HG02970 (cell line): ENCODE measurements around the gene SPC24.
"Not testable (repeated sequence)": the region's sequence is repeated elsewhere in the genome, so short reads cannot be mapped to it uniquely, and the experiment has no call there.

Source experiments
- ATAC-seq: cut with Tn5 transposase; IDR thresholded peaks from one replicate; pipeline ENCODE4 v1.9.1; 2021; ENCODE audit warnings: mild to moderate bottlenecking, moderate library complexity, moderate number of reproducible peaks; ENCODE audit not compliant: unreplicated experiment, low FRiP score

Gene SPC24

DNA sequence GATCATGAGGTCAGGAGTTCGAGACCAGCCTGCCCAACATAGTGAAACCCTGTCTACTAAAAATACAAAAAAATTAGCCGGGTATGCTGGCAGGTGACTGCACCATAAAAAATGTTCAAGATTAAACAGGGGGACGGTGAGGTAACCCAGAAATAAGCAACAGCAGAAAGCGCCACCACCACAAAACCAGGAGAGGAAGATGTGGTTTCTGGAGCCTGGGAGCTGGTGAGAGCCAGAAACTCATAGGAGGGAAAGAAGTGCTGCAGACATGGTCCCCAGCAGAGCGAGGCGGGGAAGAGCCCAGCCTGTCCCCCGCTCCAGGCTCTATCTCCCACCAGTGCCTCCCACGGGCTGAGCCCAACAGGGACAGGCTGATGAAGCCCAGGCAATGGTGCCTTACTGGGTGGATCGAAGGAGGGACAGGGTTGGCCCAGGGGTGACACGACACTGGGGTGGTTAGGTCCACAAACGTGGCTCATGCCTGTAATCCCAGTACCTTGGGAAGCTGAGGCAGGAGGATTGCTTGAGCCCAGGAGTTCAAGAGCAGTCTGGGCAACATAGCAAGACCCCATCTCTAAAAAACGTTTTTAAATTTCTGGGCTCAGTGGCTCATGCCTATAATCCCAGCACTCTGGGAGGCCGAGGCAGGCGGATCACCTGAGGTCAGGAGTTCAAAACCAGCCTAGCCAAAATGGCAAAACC lies 19.0 kb downstream of the SPC24 start:
- no peak for ATAC-seq

DNA sequence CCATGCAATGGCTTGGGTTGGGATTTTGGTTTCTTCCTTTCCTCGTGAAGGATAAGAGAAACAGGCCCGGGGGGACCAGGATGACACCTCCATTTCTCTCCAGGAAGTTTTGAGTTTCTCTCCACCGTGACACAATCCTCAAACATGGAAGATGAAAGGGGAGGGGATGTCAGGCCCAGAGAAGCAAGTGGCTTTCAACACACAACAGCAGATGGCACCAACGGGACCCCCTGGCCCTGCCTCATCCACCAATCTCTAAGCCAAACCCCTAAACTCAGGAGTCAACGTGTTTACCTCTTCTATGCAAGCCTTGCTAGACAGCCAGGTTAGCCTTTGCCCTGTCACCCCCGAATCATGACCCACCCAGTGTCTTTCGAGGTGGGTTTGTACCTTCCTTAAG lies 24.1 kb downstream of the SPC24 start:
- no peak for ATAC-seq

DNA sequence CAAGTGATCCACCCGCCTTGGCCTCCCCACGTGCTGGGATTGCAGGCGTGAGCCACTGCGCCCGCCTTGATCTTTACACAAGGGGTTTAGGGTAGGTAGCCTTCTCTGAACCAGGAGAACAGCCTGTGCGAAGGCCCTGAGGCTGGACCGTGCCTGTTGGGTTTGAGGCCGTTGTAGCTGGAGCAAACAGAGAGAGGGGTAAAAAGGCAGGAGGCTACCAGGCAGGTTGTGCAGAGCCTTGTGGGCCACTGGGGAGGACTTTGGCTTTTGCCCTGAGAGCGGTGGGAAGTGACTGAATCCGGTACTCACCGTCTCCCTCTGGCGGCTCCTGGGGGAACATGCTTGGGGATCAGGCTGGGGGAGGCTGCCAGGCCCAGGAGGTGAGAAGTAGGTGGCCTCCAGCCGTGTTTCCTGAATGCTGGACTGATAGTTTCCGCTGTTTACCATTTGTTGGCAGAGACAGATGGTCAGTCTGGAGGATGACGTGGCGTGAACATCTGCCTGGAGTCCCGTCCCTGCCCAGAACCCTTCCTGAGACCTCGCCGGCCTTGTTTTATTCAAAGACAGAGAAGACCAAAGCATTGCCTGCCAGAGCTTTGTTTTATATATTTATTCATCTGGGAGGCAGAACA lies 24.6 kb downstream of the SPC24 start:
- ATAC-seq: no peak

DNA sequence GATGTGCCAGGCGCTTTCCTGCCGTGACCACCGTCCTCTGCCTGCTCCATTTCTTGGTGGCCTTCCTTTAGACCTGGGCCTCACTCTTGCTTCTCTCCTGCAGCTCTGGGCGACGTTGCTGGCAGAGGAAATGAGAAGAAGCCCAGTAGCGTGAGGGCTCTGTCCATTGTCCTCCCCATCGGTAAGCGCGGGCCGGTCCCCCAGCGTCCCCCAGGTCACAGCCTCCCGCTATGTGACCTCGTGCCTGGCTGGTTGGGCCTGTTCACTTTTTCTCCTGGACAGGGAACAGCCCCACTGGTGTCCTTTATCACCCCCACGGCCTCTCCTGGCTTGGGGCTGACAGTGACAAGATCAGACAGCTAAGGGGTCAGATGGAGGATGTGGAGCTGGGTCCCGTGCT lies 27.7 kb downstream of the SPC24 start:
- ATAC-seq: no peak

DNA sequence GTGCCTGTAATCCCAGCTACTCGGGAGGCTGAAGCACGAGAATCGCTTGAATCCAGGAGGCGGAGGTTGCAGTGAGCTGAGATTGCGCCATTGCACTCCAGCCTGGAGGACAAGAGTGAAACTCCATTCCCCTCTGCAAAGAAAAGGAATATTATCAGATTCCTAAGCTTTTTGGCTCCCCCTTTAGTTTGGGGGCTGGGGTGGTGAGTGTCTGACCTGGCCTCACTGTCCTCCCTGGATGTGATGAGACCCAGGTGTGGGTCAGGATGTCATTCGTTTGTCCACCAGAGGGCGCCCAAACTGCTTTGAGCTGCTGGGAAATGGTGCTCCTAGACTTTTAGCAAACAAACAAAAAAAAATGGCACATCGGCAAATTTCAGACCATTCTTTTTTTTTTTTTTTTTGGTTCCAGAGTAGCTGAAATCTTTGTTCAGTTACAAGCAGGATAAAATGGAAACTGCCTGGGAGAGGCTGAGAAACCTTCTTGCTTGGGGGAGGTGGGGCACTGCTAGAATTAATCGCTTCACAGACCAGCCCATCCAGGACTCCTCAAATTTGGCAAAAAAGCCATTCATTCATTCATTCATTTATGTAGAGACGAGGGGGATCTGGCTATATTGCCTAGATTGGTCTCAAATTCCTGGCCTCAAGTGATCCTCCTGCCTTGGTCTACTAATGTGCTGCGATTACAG lies 29.4 kb downstream of the SPC24 start:
- no peak for ATAC-seq

DNA sequence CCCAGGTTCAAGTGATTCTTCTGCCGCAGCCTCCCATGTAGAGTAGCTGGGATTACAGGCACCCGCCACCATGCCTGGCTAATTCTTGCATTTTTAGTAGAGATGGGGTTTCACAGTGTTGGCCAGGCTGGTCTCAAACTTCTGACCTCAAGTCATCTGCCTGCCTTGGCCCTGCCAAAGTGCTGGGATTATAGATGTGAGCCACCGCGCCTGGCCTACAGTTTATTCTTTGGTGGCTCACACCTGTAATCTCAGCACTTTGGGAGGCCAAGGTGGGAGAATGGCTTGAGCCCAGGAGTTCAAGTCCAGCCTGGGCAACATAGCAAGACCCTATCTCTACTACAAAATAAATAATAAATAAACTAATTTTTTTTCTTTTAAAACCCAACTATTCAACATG lies 31.4 kb downstream of the SPC24 start:
- not testable (repeated sequence) for ATAC-seq

DNA sequence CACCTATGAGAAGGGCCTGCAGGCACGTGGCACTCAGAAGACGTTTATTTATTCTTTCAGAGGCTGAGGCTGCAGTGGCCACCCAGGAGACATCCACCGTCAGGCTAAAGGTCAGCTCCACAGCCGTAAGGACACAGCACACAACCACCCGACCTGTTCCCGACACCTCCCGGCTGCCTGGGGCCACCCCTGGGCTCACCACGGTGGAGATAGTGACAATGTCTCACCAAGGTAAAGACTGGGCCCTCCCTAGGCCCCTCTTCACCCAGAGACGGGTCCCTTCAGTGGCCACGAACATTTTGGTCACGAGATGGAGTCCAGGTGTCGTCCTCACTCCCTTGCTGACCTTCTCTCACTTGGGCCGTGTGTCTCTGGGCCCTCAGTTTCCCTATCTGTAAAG lies 32.5 kb downstream of the SPC24 start:
- no peak for ATAC-seq

DNA sequence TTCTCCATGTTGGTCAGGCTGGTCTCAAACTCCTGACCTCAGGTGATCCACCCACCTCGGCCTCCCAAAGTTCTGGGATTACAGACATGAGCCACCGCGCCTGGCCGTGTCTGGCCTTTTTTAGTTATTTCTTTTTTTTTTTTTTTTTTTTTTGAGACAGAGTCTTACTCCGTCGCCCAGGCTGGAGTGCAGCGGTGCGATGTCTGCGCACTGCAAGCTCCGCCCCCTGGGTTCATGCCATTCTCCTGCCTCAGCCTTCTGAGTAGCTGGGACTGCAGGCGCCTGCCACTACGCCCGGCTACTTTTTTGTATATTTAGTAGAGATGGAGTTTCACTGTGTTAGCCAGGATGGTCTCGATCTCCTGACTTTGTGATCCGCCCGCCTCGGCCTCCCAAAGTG lies 33.6 kb downstream of the SPC24 start:
- ATAC-seq: not testable (repeated sequence)

DNA sequence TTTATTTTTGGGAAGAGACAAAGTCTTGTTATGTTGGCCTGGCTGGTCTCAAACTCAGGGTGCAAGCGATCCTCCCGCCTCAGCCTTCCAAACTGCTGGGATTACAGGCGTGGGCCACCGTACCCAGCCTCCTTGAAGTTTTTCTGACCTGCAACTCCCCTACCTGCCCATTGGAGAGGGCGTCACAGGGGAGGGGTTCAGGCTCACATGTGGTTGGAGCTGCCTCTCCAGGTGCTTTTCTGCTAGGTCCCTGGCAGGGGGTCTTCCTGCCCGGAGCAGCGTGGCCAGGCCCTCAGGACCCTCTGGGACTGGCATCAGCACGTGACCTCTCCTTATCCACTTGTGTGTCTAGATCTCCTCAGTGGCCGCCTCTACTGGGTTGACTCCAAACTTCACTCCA lies 39.1 kb downstream of the SPC24 start:
- no peak for ATAC-seq

DNA sequence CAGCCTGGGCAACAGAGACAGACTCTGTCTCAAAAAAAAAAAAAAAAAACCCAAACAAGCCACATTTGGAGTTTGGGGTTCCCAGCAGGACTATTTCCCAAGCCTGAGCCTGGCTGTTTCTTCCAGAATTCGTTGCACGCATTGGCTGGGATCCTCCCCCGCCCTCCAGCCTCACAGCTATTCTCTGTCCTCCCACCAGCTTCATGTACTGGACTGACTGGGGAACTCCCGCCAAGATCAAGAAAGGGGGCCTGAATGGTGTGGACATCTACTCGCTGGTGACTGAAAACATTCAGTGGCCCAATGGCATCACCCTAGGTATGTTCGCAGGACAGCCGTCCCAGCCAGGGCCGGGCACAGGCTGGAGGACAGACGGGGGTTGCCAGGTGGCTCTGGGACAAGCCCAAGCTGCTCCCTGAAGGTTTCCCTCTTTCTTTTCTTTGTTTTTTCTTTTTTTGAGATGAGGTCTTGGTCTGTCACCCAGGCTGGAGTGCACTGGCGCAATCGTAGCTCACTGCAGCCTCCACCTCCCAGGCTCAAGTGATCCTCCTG lies 39.6 kb downstream of the SPC24 start:
- ATAC-seq: no peak

DNA sequence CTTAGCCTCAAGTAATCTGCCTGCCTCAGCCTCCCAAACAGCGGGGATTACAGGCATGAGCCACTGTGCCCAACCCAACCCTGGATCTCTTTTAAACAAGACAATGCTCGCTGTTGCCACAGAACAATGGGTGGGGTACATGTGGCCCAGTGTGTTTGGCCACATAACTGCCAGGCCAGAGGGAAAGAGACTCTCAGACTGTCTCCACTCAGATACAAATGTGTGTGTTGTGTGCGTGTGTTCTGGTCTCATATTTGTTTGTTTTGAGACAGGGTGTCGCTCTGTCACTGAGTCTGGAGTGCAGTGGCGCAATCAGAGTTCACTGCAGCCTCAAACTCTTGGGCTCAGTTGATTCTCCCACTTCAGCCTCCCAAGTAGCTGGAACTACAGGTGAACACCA lies 40.5 kb downstream of the SPC24 start:
- no peak for ATAC-seq

DNA sequence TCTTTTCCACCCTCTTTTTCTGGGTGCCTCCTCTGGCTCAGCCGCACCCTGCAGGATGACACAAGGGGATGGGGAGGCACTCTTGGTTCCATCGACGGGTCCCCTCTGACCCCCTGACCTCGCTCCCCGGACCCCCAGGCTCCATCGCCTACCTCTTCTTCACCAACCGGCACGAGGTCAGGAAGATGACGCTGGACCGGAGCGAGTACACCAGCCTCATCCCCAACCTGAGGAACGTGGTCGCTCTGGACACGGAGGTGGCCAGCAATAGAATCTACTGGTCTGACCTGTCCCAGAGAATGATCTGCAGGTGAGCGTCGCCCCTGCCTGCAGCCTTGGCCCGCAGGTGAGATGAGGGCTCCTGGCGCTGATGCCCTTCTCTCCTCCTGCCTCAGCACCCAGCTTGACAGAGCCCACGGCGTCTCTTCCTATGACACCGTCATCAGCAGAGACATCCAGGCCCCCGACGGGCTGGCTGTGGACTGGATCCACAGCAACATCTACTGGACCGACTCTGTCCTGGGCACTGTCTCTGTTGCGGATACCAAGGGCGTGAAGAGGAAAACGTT lies 42.4 kb downstream of the SPC24 start:
- no peak for ATAC-seq

DNA sequence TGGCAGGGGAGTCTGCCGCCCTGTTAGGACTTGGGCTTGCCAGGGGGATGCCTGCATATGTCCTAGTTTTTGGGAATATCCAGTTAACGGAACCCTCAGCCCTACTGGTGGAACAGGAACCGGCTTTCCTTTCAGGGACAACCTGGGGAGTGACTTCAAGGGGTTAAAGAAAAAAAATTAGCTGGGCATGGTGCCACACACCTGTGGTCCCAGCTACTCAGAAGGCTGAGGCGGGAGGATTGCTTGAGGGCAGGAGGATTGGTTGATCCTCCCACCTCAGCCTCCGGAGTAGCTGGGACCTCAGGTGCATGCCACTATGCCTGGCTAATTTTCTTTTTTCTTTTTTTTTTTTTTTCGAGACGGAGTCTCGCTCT lies 43.8 kb downstream of the SPC24 start:
- ATAC-seq: no peak

DNA sequence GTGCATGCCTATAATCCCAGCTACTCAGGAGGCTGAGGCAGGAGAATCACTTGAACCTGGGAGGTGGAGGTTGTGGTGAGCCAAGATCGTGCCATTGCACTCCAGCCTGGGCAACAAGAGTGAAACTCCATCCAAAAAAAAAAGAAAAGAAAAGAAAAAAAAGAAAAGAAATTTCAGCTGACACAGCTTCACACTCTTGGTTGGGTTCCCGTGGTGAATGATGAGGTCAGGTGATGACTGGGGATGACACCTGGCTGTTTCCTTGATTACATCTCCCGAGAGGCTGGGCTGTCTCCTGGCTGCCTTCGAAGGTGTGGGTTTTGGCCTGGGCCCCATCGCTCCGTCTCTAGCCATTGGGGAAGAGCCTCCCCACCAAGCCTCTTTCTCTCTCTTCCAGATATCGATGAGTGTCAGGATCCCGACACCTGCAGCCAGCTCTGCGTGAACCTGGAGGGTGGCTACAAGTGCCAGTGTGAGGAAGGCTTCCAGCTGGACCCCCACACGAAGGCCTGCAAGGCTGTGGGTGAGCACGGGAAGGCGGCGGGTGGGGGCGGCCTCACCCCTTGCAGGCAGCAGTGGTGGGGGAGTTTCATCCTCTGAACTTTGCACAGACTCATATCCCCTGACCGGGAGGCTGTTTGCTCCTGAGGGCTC lies 44.3 kb downstream of the SPC24 start:
- no peak for ATAC-seq

DNA sequence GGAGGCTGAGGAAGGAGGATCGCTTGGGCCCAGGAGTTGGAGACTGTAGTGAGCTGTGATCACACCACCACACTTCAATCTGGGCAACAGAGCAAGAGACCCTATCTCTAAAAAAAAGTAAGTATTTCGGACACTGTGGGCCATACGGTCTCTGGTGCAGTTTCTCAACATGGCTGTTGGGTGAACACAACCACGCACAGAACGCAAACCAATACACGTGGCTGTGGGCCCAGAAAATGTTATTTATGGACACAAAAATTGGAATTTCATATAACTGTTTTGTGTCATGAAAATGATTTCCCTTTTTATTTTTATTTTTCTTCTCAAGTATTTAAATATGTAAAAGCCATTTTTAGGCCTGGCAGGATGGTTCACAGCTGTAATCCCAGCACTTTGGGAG lies 46.8 kb downstream of the SPC24 start:
- no peak for ATAC-seq

DNA sequence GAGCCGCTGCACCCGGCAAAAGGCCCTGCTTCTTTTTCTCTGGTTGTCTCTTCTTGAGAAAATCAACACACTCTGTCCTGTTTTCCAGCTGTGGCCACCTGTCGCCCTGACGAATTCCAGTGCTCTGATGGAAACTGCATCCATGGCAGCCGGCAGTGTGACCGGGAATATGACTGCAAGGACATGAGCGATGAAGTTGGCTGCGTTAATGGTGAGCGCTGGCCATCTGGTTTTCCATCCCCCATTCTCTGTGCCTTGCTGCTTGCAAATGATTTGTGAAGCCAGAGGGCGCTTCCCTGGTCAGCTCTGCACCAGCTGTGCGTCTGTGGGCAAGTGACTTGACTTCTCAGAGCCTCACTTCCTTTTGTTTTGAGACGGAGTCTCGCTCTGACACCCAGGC lies 49.1 kb downstream of the SPC24 start:
- no peak for ATAC-seq

DNA sequence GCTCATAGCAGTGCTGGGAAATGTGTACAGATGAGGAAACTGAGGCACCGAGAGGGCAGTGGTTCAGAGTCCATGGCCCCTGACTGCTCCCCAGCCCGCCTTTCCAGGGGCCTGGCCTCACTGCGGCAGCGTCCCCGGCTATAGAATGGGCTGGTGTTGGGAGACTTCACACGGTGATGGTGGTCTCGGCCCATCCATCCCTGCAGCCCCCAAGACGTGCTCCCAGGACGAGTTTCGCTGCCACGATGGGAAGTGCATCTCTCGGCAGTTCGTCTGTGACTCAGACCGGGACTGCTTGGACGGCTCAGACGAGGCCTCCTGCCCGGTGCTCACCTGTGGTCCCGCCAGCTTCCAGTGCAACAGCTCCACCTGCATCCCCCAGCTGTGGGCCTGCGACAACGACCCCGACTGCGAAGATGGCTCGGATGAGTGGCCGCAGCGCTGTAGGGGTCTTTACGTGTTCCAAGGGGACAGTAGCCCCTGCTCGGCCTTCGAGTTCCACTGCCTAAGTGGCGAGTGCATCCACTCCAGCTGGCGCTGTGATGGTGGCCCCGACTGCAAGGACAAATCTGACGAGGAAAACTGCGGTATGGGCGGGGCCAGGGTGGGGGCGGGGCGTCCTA lies 50.5 kb downstream of the SPC24 start:
- ATAC-seq: no peak

DNA sequence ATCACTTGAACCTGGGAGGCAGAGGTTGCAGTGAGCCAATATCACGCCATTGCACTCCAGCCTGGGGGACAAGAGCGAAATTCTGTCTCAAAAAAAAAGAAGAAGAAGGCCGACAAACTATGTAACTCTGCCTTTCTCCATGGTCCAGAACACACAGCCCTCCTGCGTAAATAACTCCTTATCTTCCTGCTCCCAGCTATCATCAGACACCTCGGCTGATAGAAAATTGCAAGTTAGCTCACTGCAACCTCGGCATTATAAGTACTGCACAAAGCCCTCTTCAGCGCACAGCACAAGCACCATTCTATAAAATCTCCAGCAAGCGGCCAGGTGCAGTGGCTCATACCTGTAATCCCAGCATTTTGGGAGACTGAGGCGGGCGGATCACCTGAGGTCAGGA lies 51.9 kb downstream of the SPC24 start:
- ATAC-seq: not testable (repeated sequence)

DNA sequence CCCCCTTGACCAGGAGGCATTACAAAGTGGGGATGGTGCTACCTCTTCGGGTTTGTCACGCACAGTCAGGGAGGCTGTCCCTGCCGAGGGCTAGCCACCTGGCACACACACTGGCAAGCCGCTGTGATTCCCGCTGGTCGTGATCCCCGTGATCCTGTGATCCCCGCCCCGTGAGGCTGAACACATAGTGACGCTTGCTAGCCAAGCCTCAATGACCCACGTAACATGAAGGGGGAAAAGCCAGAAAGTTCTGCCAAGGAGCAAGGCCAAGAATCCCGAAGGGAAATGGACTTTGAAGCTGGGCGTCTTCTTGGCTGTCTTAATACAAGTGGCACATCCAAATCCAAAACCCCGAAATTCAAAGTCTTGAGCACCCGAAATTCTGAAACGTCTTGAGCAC lies 52.6 kb downstream of the SPC24 start:
- ATAC-seq: no peak

DNA sequence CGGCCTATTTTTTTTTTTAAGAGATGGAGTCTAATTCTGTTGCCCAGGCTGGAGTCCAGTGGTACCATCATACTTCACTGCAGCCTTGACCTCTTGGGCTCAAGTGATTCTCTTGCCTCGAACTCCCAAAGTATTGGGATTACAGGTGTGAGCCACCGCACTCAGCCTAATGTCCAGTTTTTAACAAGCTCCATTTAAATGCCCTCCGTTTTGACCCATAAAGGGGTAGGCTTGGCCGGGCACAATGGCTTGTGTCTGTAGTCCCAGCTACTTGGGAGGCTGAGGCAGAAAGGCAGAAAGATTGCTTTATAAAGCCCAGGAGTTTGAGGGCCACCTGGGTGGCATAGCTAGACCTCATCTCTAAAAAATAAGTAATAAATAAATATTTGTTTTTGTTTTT lies 54.5 kb downstream of the SPC24 start:
- no peak for ATAC-seq
